Dedifferentiated amniotic fluid mesenchymal stem cell (primary cell): ENCODE results near the gene CHADL.
"Not testable (repeated sequence)": the region's sequence is repeated elsewhere in the genome, so short reads cannot be mapped to it uniquely, and the experiment has no call there.

Experiments used
- DNase-seq: peaks from one replicate; pipeline ENCODE4 v3.0.0-alpha.2; 2016; ENCODE audit errors: extremely low spot score

Gene CHADL

GRCh38 chr22:41240377-41241132, at the start of gene CHADL:
CHADL (minus strand) TSS chr22:41240931; CDS start chr22:41240881, 50 bp downstream.
- no peak for DNase-seq

GRCh38 chr22:41289671-41290070, 48.9 kb upstream of the CHADL start:
- DNase-seq, result no peak

GRCh38 chr22:41288245-41288946, 47.7 kb upstream of the CHADL start:
- DNase-seq, result peak; percentile 58

- DNase-seq, result no peak
Observed at GRCh38 chr22:41286639-41287091, 45.9 kb upstream of the CHADL start.

GRCh38 chr22:41285820-41286638, 45.3 kb upstream of the CHADL start, which contains the start of gene RANGAP1:
RANGAP1 (minus strand) TSS chr22:41286187; CDS start chr22:41281044, 5,143 bp downstream.
- DNase-seq, result peak; percentile 98

GRCh38 chr22:41285441-41285819, 44.7 kb upstream of the CHADL start:
- DNase-seq, result peak; percentile 62

- no peak for DNase-seq
Observed at GRCh38 chr22:41284465-41284864, 43.7 kb upstream of the CHADL start.

- no peak for DNase-seq
Observed at GRCh38 chr22:41280854-41281253, 40.1 kb upstream of the CHADL start.

GRCh38 chr22:41280065-41280464, 39.3 kb upstream of the CHADL start:
- no peak for DNase-seq

- no peak for DNase-seq
Observed at GRCh38 chr22:41274856-41275255, 34.1 kb upstream of the CHADL start.

GRCh38 chr22:41273128-41273527, 32.4 kb upstream of the CHADL start:
- no peak for DNase-seq

- DNase-seq, result no peak
Observed at GRCh38 chr22:41271787-41272186, 31.1 kb upstream of the CHADL start.

GRCh38 chr22:41267958-41268357, 27.2 kb upstream of the CHADL start:
- no peak for DNase-seq

- DNase-seq, result no peak
Observed at GRCh38 chr22:41264408-41264941, 23.7 kb upstream of the CHADL start.

GRCh38 chr22:41263704-41264103, 23.0 kb upstream of the CHADL start:
- peak; percentile 18 for DNase-seq

GRCh38 chr22:41262250-41262765, 21.6 kb upstream of the CHADL start:
- DNase-seq, result no peak

- DNase-seq, result no peak
Observed at GRCh38 chr22:41261541-41262249, 21.0 kb upstream of the CHADL start.

- DNase-seq, result no peak
Observed at GRCh38 chr22:41260871-41261270, 20.1 kb upstream of the CHADL start.

- DNase-seq, result not testable (repeated sequence)
Observed at GRCh38 chr22:41259756-41260155, 19.0 kb upstream of the CHADL start.

GRCh38 chr22:41257696-41258095, 17.0 kb upstream of the CHADL start:
- DNase-seq, result no peak
